BJ (cell line): Measurements from ENCODE around the gene MSL1. TPM values are rescaled to one million over a fixed set of nuclear protein-coding genes. Genes with fewer than 3 reads are reported as not detected.
A peak's percentile ranks its signal among the peaks of the same experiment; 100 is the strongest.
"Not testable (repeated sequence)": the region's sequence is repeated elsewhere in the genome, so short reads cannot be mapped to it uniquely, and the experiment has no call there.

Experiments used
- CTCF ChIA-PET: fragments of 350-600 bp; formaldehyde crosslinking; extraction: SDS; loops from one replicate; lab custom pipeline; 2021; ENCODE audit warnings: antibody characterized with exemption, inconsistent platforms; lab: Yijun Ruan, JAX
- POLR2A ChIA-PET: fragments of 300-600 bp; sonication (Branson Sonifier 250); formaldehyde crosslinking; extraction: SDS; loops from one replicate; lab custom pipeline; 2021; ENCODE audit warnings: antibody characterized with exemption; lab: Charles Lee
- DNase-seq: peaks from one replicate; pipeline ENCODE4 v3.0.0-alpha.2; 2011; ENCODE audit warnings: low read depth
- H3K27me3 ChIP-seq: 2 replicates; pipeline ENCODE4 v1.6.0; 2011; ENCODE audit warnings: low read length; ENCODE audit not compliant: control insufficient read depth, insufficient read depth
- H3K36me3 ChIP-seq: 2 replicates; pipeline ENCODE4 v1.5.1; 2011; ENCODE audit warnings: low read length; ENCODE audit not compliant: control insufficient read depth, insufficient read depth
- H3K4me3 ChIP-seq: 2 replicates; pipeline ENCODE4 v1.5.1; 2011; ENCODE audit warnings: low read depth, mild to moderate bottlenecking, control low read depth, low read length
- polyA plus RNA-seq: library from polyadenylated mRNA; depleted of rRNA; stranded (reverse); fragments of >200 nt; gene quantifications from 2 replicates; pipeline ENCODE4 v1.2.3, GENCODE V29; 2011
- TF ChIP-seq, protein P1 (sequence below): IDR thresholded peaks from 2 replicates; pipeline ENCODE4 v1.5.1; 2011; ENCODE audit warnings: low read depth, mild to moderate bottlenecking, control low read depth, inconsistent platforms, low read length, moderate library complexity; ENCODE audit not compliant: insufficient read depth

MSL1 gene
- polyA plus RNA-seq, 1 experiment = 36.7 TPM

DNA sequence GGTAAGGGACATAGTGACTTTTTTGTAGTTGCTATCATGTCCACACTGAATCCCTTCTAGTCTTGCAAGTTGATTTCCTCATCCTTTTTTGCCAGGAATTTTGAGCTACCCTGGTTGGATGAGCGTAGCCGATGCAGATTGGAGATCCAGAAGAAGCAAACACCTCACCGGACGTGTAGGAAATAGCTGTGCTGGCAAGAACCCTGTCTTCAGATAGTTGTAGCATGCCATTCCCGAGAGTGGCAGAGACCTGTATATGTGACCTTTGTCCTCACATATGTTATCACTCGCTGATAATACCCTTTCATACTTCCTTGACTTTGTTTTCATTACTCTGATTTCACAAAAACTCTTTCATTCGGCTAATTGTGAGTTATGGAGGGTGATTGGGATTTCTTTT is 12.4 kb downstream of the MSL1 start:
- Histone ChIP-seq H3K36me3 (peaks cover 19% of the 10 kb centered on the region), H3K27me3 (no peaks in the 10 kb centered on the region), H3K4me3 (no peak overlapping the region)
- DNase-seq = no peak
- ChIA-PET CTCF (interaction anchor here (1.0 to 1.6 kb wide), 3 partner anchors 9 to 48 kb away, joined by 3 read pairs; no protein-coding TSS in a partner anchor), POLR2A (interaction anchor here (0.6 kb wide), 1 partner anchor 9 kb away, joined by 3 read pairs; no protein-coding TSS in a partner anchor)
- TF ChIP-seq, protein P1, sequence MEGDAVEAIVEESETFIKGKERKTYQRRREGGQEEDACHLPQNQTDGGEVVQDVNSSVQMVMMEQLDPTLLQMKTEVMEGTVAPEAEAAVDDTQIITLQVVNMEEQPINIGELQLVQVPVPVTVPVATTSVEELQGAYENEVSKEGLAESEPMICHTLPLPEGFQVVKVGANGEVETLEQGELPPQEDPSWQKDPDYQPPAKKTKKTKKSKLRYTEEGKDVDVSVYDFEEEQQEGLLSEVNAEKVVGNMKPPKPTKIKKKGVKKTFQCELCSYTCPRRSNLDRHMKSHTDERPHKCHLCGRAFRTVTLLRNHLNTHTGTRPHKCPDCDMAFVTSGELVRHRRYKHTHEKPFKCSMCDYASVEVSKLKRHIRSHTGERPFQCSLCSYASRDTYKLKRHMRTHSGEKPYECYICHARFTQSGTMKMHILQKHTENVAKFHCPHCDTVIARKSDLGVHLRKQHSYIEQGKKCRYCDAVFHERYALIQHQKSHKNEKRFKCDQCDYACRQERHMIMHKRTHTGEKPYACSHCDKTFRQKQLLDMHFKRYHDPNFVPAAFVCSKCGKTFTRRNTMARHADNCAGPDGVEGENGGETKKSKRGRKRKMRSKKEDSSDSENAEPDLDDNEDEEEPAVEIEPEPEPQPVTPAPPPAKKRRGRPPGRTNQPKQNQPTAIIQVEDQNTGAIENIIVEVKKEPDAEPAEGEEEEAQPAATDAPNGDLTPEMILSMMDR = no peak

DNA sequence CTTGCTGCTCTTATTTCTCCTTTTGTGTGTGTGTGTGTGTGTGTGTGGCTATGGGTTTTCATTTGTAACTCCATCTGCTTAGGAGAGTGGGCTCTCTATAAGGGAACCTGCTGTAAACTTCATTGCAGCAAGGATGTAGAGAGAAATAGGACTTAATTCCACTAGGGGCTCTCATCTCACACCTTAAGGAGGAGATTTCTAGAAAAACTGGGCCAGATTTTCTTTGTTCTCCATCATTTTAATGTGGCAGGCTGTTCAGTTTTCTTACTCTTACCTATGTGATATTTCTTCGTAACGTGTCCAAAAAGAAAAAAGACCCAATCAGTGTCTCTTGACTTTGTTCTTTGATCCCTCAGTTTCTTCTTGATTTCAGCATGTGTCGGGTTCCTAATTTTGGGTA is 14.0 kb downstream of the MSL1 start:
- TF ChIP-seq, protein P1 = no peak
- no peaks in the 10 kb centered on the region for H3K27me3 ChIP-seq
- no peak overlapping the region for H3K4me3 ChIP-seq
- ChIA-PET POLR2A (no interaction called here), CTCF (interaction anchor here (1.5 to 1.6 kb wide), 2 partner anchors 11 to 12 kb away, joined by 3 read pairs; no protein-coding TSS in a partner anchor)
- H3K36me3 ChIP-seq = peaks cover 11% of the 10 kb centered on the region
- no peak for DNase-seq

DNA sequence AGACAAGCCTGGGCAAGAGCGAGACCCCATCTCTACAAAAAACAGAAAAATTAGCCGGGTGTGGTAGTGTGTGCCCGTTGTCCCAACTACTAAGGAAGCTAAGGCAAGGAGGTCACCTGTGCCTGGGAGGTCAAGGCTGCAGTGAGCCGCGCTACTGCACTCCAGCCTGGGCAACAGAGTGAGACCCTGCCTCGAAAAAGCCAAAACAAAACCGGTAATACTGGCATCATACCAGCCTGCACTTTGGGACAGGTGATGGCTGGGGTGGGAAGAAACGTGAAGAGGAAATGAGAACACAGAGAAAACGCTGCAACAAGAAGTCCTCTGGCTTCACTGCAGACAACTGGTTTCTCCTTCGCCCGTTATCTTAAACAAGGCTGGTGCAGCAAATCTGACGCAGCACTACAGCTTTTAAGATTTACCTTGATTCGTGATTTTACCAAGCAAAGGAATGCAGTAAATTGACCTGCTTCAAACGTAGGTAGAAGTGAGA is 17.8 kb downstream of the MSL1 start:
- DNase-seq = no peak
- ChIA-PET POLR2A (no interaction called here), CTCF (interaction anchor here (0.7 to 2.6 kb wide), 9 partner anchors 10 to 124 kb away, joined by 3 to 14 read pairs (median 7); partner anchors contain the start of gene CSF3)
- Histone ChIP-seq H3K4me3 (peak overlapping the region; percentile 50), H3K27me3 (no peaks in the 10 kb centered on the region), H3K36me3 (peaks cover 6% of the 10 kb centered on the region)
- TF ChIP-seq, protein P1 = no peak

DNA sequence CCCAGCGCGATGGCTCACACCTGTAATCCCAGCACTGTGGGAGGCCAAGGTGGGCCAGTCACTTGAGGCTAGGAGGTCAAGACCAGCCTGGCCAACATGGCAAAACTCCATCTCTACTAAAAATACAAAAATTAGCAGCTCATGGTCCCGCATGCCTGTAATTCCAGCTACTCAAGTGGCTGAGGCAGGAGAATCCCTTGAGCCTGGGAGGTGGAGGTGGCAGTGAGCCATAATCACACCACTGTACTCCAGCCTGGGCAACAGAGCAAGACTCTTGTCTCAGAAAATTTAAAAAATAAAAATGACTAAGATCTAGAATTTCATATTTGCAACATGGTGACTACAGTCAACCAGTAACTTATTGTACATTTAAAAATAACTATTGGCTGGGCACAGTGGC is 21.4 kb downstream of the MSL1 start:
- H3K36me3 ChIP-seq, H3K27me3 ChIP-seq, POLR2A ChIA-PET, DNase-seq, CTCF ChIA-PET, H3K4me3 ChIP-seq: not testable (repeated sequence)

DNA sequence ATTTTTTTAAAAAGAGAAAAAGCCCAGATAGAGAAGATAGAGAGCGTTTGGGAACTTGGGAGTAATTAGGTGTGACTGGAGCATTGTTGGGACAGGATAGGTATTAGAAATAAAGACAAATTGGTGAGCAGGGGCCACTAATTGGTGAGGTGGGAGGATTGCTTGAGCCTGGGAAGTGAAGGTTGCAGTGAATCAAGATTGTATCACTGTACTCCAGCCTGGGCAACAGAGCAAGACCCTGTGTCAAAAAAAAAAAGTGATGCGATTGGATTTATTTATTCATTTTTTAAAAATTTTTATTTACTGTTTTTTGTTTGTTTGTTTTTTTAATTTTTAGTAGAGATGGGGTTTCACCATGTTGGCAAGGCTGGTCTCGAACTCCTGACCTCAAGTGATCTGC is 23.7 kb downstream of the MSL1 start:
- Histone ChIP-seq H3K4me3 (no peak overlapping the region), H3K27me3 (no peaks in the 10 kb centered on the region), H3K36me3 (peaks cover 9% of the 10 kb centered on the region)
- TF ChIP-seq, protein P1 = no peak
- CTCF ChIA-PET = no interaction called here
- POLR2A ChIA-PET = no interaction called here
- no peak for DNase-seq

DNA sequence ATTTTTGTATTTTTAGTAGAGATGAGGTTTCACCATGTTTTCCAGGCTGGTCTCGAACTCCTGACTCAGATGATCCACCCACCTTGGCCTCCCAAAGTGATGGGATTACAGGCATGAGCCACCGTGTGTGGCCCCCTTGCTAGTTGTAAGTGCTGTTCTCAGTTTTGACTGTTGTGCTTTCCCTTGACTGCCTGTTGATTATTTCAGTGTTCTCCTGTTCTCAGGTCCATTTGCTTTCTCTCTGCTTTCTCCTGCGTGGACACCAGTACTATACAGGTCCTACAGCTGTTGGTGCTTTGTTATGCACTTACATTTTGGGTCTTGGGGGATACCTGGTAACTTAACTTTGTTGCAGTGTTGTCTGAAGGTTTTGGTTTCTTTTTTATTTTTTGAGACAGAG is 26.8 kb downstream of the MSL1 start:
- CTCF ChIA-PET = interaction anchor here (0.6 to 2.5 kb wide), 10 partner anchors 9 to 533 kb away, joined by 3 to 10 read pairs (median 3); no protein-coding TSS in a partner anchor
- TF ChIP-seq, protein P1 = no peak
- Histone ChIP-seq H3K27me3 (no peaks in the 10 kb centered on the region), H3K36me3 (peaks cover 7% of the 10 kb centered on the region), H3K4me3 (no peak overlapping the region)
- no peak for DNase-seq
- POLR2A ChIA-PET = no interaction called here
